OCI-LY3 (cell line): ENCODE measurements around the gene MED12L.
"Not testable (repeated sequence)": the region's sequence is repeated elsewhere in the genome, so short reads cannot be mapped to it uniquely, and the experiment has no call there.

Source experiments
- H2AFZ ChIP-seq: fragments of 200-600, 300-600 bp; shearing (Covaris generic); 2 replicates; pipeline ENCODE4 v1.6.0; 2014; ENCODE audit warnings: antibody characterized with exemption, low read depth, low read length
- H3K27ac ChIP-seq: fragments of 200-600, 300-600 bp; sonication (generic); 2 replicates; pipeline ENCODE4 v1.5.1; 2014; ENCODE audit warnings: mild to moderate bottlenecking, low read length, moderate library complexity, mixed read lengths
- H3K27me3 ChIP-seq: fragments of 200-600, 300-600 bp; sonication (generic); 2 replicates; pipeline ENCODE4 v1.6.1; 2014; ENCODE audit warnings: low read depth, low read length, mixed read lengths
- H3K36me3 ChIP-seq: fragments of 200-600, 300-600 bp; sonication (generic); replicated peaks from 2 replicates; pipeline ENCODE3; 2014; ENCODE audit warnings: low read depth, low read length, mixed read lengths
- H3K4me1 ChIP-seq: fragments of 300-600, 200-600 bp; sonication (generic); 2 replicates; pipeline ENCODE4 v1.6.1; 2014; ENCODE audit warnings: low read length, mixed read lengths
- H3K4me2 ChIP-seq: fragments of 200-600, 300-600 bp; sonication (generic); 2 replicates; pipeline ENCODE4 v1.6.1; 2014; ENCODE audit warnings: low read length, mixed read lengths
- H3K4me3 ChIP-seq: fragments of 300-600, 200-600 bp; sonication (generic); 2 replicates; pipeline ENCODE4 v1.5.1; 2014; ENCODE audit warnings: antibody characterized with exemption, mild to moderate bottlenecking, low read length, moderate library complexity
- H3K79me2 ChIP-seq: fragments of 300-600, 200-600 bp; shearing (Covaris generic); 2 replicates; pipeline ENCODE4 v1.6.1; 2014; ENCODE audit warnings: mild to moderate bottlenecking, low read length, mixed read lengths
- H3K9ac ChIP-seq: fragments of 300-600, 200-600 bp; shearing (Covaris generic); 2 replicates; pipeline ENCODE4 v1.6.0; 2014; ENCODE audit warnings: mild to moderate bottlenecking, low read length, moderate library complexity
- H3K9me3 ChIP-seq: fragments of 200-600, 300-600 bp; shearing (Covaris generic); 2 replicates; pipeline ENCODE4 v1.6.1; 2014; ENCODE audit warnings: low read length, mixed read lengths; ENCODE audit not compliant: insufficient read depth
- H4K20me1 ChIP-seq: fragments of 200-600, 300-600 bp; sonication (generic); 2 replicates; pipeline ENCODE4 v1.6.1; 2016; ENCODE audit warnings: low read length, mixed read lengths; ENCODE audit not compliant: insufficient read depth
- CTCF ChIP-seq: fragments of 200-600, 300-600 bp; sonication (generic); IDR thresholded peaks from 2 replicates; pipeline ENCODE4 v1.5.1; 2014; ENCODE audit warnings: antibody characterized with exemption, low read length, low read depth
- EZH2phosphoT487 ChIP-seq: fragments of 200-600 bp; shearing (Covaris generic); IDR thresholded peaks from 2 replicates; pipeline ENCODE4 v1.6.1; 2018; ENCODE audit warnings: antibody characterized with exemption, mixed run types, low read depth

The MED12L gene

DNA sequence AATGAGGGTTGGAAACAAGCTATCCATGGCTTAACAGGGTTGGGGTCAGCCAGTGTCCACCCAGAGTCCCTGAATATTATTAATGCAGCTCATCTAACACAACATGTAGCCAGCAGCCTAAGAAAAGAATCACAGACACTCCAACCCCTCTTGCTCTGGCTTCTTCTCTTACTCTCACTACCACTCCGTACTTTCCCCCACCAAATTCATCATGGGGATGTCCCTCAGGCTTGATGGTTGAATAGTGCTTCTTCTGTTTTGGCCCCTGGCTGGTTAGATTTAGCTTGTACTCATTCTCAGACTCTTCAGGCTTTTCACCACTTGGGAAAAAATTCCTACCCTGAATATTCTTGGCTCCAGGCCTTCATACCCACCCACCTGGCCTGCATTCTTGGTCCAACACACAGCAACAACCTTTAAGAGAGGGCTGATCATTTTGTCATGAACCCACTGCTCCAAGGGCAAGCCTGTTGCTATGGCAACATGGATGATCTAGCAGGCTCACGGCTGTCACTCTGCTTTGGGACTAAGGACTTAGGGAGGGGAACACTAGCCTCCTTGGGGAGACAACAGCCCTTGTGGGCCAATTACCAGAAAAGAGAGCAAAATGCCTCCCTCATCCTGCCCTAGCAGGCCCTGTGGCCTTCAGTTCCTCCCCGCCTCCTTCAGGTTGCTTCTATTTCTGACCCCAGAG, 9.4 kb upstream of the MED12L start:
- no peak for TF ChIP-seq CTCF
- TF ChIP-seq EZH2phosphoT487: no peak
- peaks cover 7% of the 10 kb centered on the region for H3K4me1 ChIP-seq
- H3K9ac ChIP-seq: no peak overlapping the region
- peaks cover 32% of the 10 kb centered on the region for H3K27me3 ChIP-seq
- H3K27ac ChIP-seq: no peak overlapping the region
- H4K20me1 ChIP-seq: no peaks in the 10 kb centered on the region
- no peak overlapping the region for H2AFZ ChIP-seq
- H3K36me3 ChIP-seq: no peaks in the 10 kb centered on the region
- H3K4me2 ChIP-seq: no peak overlapping the region
- no peaks in the 10 kb centered on the region for H3K9me3 ChIP-seq
- H3K4me3 ChIP-seq: no peak overlapping the region
- H3K79me2 ChIP-seq: no peaks in the 10 kb centered on the region

- Histone ChIP-seq H3K4me1 (peaks cover 7% of the 10 kb centered on the region), H4K20me1 (no peaks in the 10 kb centered on the region), H3K4me3 (no peak overlapping the region), H3K4me2 (no peak overlapping the region), H3K27me3 (peaks cover 32% of the 10 kb centered on the region), H2AFZ (no peak overlapping the region), H3K9me3 (no peaks in the 10 kb centered on the region), H3K27ac (no peak overlapping the region), H3K36me3 (no peaks in the 10 kb centered on the region), H3K79me2 (no peaks in the 10 kb centered on the region), H3K9ac (no peak overlapping the region)
- TF ChIP-seq EZH2phosphoT487: no peak
- TF ChIP-seq CTCF: no peak
Measured at GRCh38 chr3:151076626-151077025, 8.8 kb upstream of the MED12L start.

- not testable (repeated sequence) for H4K20me1 ChIP-seq, H3K27ac ChIP-seq, H3K4me2 ChIP-seq, H3K9ac ChIP-seq, H3K79me2 ChIP-seq, H3K4me3 ChIP-seq, H2AFZ ChIP-seq, H3K9me3 ChIP-seq, H3K36me3 ChIP-seq, H3K4me1 ChIP-seq
- H3K27me3 ChIP-seq: peaks cover 59% of the 10 kb centered on the region
Measured at GRCh38 chr3:151081082-151081481, 4.4 kb upstream of the MED12L start.

DNA sequence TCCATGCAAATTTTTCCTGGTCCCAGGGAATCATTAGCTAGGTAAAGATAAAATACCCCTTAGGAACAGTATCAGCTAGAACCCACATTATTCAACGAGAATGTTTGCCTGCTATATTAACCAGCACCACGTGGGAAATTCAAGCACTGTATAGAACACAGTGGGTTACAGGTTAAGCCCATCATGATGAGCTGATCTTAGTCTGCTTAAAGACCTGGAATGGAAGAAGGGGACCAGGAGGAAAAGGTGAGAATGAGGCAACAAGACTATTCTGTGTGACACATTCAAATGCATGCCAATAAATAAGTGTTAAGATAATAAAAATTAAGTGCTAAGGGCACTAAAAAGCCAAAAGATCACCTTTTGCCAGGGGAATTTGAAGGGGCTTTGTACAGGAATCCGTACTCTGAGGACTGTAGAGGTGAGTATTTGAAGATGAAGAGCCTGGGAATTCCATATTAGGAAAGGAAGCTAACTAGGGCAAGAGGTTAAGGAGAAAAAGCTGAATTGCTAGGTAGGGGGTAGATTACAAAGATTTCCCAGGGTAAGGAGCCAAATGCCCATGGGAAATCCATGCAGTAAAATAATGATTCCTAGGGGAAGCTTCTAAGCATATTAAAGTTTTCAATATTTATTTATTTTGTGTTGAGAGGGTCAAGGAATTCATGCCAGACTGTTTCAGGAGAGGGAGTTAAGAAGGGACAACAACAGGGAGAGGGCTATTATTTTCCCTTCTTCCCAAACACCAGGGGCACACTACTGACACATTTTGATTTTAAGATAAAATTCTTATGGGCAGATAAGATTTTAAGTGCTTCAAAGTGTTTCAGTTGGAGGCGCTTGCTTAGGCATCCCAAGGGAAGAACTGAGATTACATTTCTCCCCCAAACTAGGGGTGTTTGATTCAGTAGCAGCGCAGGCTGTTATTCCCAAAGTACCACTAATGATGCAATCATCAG, 2.3 kb upstream of the MED12L start:
- no peaks in the 10 kb centered on the region for H4K20me1 ChIP-seq
- TF ChIP-seq CTCF (no peak), EZH2phosphoT487 (no peak)
- H2AFZ ChIP-seq: no peak overlapping the region
- H3K4me2 ChIP-seq: no peak overlapping the region
- no peaks in the 10 kb centered on the region for H3K9me3 ChIP-seq
- H3K9ac ChIP-seq: no peak overlapping the region
- H3K4me3 ChIP-seq: no peak overlapping the region
- peaks cover 57% of the 10 kb centered on the region for H3K27me3 ChIP-seq
- H3K79me2 ChIP-seq: no peaks in the 10 kb centered on the region
- no peaks in the 10 kb centered on the region for H3K36me3 ChIP-seq
- no peak overlapping the region for H3K27ac ChIP-seq
- H3K4me1 ChIP-seq: peaks cover 12% of the 10 kb centered on the region
